ENCODE data around the gene SEC63. TPM values are rescaled to one million over a fixed set of nuclear protein-coding genes. Genes with fewer than 3 reads are reported as not detected.
A peak's percentile ranks its signal among the peaks of the same experiment; 100 is the strongest.

SEC63 gene
- total and polyA plus RNA-seq, 4 donors: 22.9 to 102 (median 65.9) TPM

GRCh38 chr6:107868867-107869611 lies 89.0 kb downstream of the SEC63 start:
- Histone ChIP-seq H3K27me3 (ENCODE audit: control insufficient read depth in 3 of 3, insufficient read depth in 3 of 3, low read length in 2 of 3) (no peaks in the 10 kb centered on the region), H3K9me3 (ENCODE audit: control insufficient read depth in 4 of 4, insufficient read depth in 3 of 4, low read length in 3 of 4) (peaks cover 0 to 3% (median 0%) of the 10 kb centered on the region in 4 donors), H3K27ac (ENCODE audit: low read depth in 1 of 2, low read length in 1 of 2) (no peak overlapping the region), H3K9ac (ENCODE audit: insufficient read depth in 1 of 2, low read length in 2 of 2) (no peak overlapping the region), H3K36me3 (ENCODE audit: control insufficient read depth in 4 of 4, insufficient read depth in 4 of 4, low read length in 4 of 4) (peaks cover 0 to 15% (median 6%) of the 10 kb centered on the region in 4 donors), H3K4me1 (ENCODE audit: control insufficient read depth in 5 of 5, insufficient read depth in 5 of 5, low read length in 5 of 5) (no peaks in the 10 kb centered on the region), H3K4me3 (no peak overlapping the region)
- TF ChIP-seq CTCF (IDR thresholded peaks at IDR 0.05; ENCODE audit: control extremely low read depth, extremely low read depth): no peak
- ATAC-seq (ENCODE audit: insufficient read depth, low FRiP score) (no peak), DNase-seq (no peak)
- WGBS, 2 donors: 59 to 62% methylated on average over 3 of the region's 3 CpGs

- H3K9ac ChIP-seq (ENCODE audit: insufficient read depth in 1 of 2, low read length in 2 of 2): no peak overlapping the region
- H3K36me3 ChIP-seq (ENCODE audit: control insufficient read depth in 4 of 4, insufficient read depth in 4 of 4, low read length in 4 of 4): peaks cover 0 to 13% (median 6%) of the 10 kb centered on the region in 4 donors
- ATAC-seq (ENCODE audit: insufficient read depth, low FRiP score): no peak
- H3K27ac ChIP-seq (ENCODE audit: low read depth in 1 of 2, low read length in 1 of 2): no peak overlapping the region
- no peaks in the 10 kb centered on the region for H3K4me1 ChIP-seq (ENCODE audit: control insufficient read depth in 5 of 5, insufficient read depth in 5 of 5, low read length in 5 of 5)
- no peak for DNase-seq
- WGBS, 2 donors: 34 to 47% methylated on average over 4 of the region's 4 CpGs
- H3K4me3 ChIP-seq: no peak overlapping the region
- H3K27me3 ChIP-seq (ENCODE audit: control insufficient read depth in 3 of 3, insufficient read depth in 3 of 3, low read length in 2 of 3): no peaks in the 10 kb centered on the region
- TF ChIP-seq CTCF (IDR thresholded peaks at IDR 0.05; ENCODE audit: control extremely low read depth, extremely low read depth): no peak
- H3K9me3 ChIP-seq (ENCODE audit: control insufficient read depth in 4 of 4, insufficient read depth in 3 of 4, low read length in 3 of 4): peaks cover 0 to 3% (median 0%) of the 10 kb centered on the region in 4 donors
Observed at GRCh38 chr6:107867302-107867615, 90.7 kb downstream of the SEC63 start.

GRCh38 chr6:107866606-107867301 lies 91.3 kb downstream of the SEC63 start:
- peaks cover 0 to 13% (median 6%) of the 10 kb centered on the region in 4 donors for H3K36me3 ChIP-seq (ENCODE audit: control insufficient read depth in 4 of 4, insufficient read depth in 4 of 4, low read length in 4 of 4)
- H3K4me1 ChIP-seq (ENCODE audit: control insufficient read depth in 5 of 5, insufficient read depth in 5 of 5, low read length in 5 of 5): no peaks in the 10 kb centered on the region
- no peak overlapping the region for H3K4me3 ChIP-seq
- H3K27me3 ChIP-seq (ENCODE audit: control insufficient read depth in 3 of 3, insufficient read depth in 3 of 3, low read length in 2 of 3): no peaks in the 10 kb centered on the region
- no peak overlapping the region for H3K27ac ChIP-seq (ENCODE audit: low read depth in 1 of 2, low read length in 1 of 2)
- peak; percentile 3 for TF ChIP-seq CTCF (IDR thresholded peaks at IDR 0.05; ENCODE audit: control extremely low read depth, extremely low read depth)
- no peak for ATAC-seq (ENCODE audit: insufficient read depth, low FRiP score)
- 50 to 52% methylated on average over 11 of the region's 11 CpGs for WGBS, 2 donors
- H3K9ac ChIP-seq (ENCODE audit: insufficient read depth in 1 of 2, low read length in 2 of 2): no peak overlapping the region
- DNase-seq: peak in 2 of 3 donors; percentile 65 to 73
- peaks cover 0 to 3% (median 0%) of the 10 kb centered on the region in 4 donors for H3K9me3 ChIP-seq (ENCODE audit: control insufficient read depth in 4 of 4, insufficient read depth in 3 of 4, low read length in 3 of 4)

Data from lung (tissue), 12 donors.